Stimulated activated CD8-positive, alpha-beta memory T cell treated with anti-CD3 and anti-CD28 coated beads, Interleukin-4, amount 100 ng/mL, for 24 hours (primary cell): ENCODE results near the gene ZCCHC7.

ENCODE experiments used
- DNase-seq: peaks from one replicate; pipeline ENCODE4 v3.0.0-alpha.2; 2020; ENCODE audit warnings: low read depth

The ZCCHC7 gene

DNA sequence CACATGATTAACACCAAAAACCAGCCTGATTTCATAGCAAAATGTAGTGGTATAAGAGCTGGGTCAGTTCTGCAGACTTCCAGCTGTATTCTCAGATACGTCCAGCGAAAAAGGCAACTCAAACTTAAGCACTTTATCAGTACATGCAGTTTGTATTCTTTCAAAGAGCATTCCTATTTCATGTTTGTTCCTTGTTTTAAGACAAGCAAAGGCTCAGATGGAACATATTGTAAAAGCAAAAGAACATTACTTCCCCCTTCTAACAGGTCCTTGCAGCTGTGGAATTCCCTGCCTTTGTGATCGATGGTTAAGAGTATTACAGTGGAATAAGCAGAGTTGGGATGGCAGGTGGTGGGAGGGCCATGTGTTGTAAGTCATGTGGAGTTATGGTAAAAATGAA, 215.8 kb downstream of the ZCCHC7 start:
- DNase-seq = no peak

- DNase-seq = no peak
These were observed 217.0 kb downstream of the ZCCHC7 start for GRCh38 chr9:37337301-37337890.

- no peak for DNase-seq
These were observed 217.8 kb downstream of the ZCCHC7 start for GRCh38 chr9:37338218-37338617.

DNA sequence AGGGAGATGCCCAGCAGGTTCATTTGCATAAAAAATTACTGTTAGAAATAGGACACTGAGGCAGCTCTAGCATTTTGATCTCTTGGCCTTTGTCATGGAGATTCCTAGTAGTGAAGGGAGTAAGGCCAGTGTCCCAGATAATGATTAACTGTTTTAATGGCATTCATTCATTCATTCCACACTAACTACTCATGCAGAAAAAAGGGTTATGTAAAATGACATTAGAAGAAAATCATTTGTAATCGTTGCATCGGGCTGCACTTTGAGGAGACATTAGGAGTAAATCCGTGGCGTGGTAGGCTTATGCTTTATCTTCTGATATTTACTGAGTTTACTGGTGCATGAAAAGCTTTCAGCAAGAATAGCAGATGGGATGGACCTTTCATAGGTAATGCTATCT, 219.5 kb downstream of the ZCCHC7 start:
- no peak for DNase-seq

DNA sequence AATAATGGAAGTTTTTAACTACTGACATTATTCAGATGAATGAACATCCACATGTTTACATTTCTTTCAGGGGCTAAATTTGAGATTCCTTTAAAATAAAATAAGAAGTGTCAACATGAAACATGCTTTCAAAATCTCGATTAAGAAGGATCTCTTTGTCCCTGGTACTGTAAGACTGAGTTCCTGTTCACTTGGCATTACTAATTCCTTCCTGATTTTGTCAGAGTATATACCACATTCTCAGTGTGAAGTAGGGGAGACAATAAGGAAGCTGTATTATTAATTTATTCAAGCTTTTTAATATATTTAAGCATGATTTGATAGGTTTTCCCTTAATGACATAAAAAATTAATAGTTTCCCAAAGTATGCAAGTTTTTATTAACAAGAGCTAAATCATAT, 220.6 kb downstream of the ZCCHC7 start:
- DNase-seq = no peak

- DNase-seq = no peak
These were observed 221.3 kb downstream of the ZCCHC7 start for GRCh38 chr9:37341704-37342103.

GRCh38 chr9:37342493-37342892, 222.1 kb downstream of the ZCCHC7 start:
- DNase-seq = no peak

DNA sequence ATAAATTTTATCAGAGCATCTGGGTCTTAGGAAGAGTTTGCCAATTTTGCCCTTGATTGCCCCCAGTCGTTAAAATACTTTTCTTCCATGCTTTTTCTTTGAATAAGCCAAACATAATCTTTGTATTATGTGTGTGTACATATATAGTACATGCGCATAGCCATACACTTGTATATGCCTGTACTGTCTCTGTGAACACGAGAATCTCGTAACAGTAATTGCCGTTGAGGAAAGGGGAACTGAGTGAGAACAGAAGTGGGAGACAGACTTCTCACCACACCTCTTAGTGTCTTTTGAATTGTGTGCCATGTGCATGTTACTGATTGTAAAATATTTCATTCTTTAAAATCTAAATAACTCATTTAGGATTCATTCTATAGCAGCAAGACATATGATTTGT, 222.5 kb downstream of the ZCCHC7 start:
- no peak for DNase-seq

DNA sequence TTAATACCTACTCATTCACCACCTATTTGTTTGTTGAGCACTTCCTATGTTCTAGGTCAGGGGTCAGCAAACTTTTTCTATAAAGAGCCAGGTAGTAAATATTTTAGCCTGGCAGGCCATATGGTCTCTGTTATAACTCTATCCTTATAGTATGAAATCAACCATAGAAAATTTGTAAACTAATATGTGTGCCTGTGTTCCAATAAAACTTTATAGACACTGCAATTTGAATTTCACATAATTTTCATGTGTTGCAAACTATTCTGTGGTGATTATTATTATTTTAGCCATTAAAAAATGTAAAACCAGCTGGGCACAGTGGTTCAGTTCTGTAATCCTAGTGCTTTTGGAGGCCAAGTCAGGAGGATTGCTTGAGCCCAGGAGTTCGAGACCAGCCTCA, 223.3 kb downstream of the ZCCHC7 start:
- no peak for DNase-seq

GRCh38 chr9:37345038-37345437, 224.7 kb downstream of the ZCCHC7 start:
- DNase-seq = no peak

DNA sequence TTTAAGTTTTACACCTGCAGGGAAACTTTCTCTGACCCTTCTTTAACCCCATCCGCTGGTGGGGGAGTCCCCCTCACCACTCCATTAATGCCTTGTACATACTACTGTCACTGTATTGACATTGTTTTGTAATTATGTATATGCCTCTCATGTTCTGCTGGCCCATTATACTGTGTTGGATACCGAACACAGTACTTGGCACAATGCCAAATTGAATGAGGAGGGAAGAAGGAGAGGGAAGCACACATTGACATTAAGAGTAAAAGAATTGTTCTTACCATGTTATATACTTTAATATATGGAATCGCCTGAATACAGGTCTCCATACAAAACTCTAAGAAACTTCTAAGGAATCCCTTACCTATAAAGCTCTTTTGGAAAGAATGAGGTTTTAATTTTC, 228.5 kb downstream of the ZCCHC7 start:
- no peak for DNase-seq

DNA sequence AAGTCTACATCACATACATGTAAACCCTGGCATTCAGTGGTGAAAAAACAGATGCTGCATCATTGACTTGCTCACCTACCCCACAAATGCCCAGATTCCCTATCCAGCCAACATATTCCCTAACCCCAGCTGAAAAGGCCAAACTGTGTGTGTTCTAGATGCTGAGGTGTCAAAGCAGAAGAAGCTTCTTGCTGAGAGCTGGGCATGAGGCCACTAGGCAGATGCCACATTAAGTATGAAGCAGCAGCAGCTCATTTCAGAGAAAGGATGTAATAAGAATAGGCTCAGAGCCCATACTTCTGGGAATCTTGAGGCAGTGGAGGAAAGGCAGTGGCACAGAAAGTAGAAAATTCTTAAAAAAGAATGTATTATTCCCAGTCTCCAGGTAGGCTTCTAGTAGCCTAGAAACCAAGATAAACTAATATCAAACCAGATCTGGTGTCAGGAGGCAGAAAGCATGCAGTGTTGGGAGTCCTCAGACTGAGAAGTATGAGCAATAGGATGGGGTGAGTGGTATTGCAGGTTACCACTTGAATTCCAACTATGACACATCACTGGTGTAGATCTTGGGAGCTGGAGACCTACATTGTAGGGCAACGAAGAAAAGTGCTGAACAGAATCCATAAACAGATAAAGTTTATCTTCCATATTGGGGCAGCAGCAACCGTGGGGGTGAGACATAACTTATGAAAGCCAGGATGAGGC, 230.3 kb downstream of the ZCCHC7 start:
- DNase-seq = no peak

DNA sequence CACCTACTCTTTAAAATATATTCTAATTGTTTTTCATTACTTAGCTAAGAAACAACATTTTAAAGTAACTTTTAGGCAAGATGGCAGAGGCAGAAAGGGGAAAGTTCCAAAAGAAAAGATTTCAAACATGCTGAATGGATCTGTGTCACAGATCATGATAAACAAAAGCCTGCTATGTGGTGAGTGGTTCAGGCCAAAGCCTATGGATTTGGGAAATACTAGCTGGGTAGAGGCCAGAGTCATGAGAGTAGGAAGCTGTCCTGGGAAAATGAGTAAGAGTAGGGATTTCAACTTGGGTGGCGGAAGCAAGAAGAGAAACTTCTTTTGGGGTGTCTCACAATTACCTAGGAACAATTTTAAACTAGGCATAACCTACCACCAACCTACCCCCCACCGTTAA, 233.4 kb downstream of the ZCCHC7 start:
- DNase-seq = no peak

DNA sequence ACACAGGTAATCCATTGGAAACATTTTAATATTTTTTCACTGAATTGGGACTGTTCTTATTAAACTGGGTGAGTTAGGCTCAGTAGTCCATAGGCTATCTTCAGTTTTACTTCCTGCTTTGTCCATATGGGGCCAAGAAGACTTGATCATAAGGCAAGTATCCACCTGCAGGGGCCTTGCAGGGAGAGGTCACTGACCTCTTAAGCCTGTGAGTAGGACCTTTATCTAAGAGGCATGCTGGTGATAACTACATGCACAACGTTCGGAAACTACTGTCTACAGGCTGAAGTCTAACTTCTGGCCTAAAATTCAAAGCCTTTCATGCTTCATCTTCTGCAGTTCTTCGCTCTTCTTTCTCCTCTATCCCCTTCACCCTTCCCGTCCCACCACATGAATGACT, 242.1 kb downstream of the ZCCHC7 start:
- DNase-seq = no peak

GRCh38 chr9:37363124-37363523, 242.8 kb downstream of the ZCCHC7 start:
- no peak for DNase-seq

- no peak for DNase-seq
These were observed 243.8 kb downstream of the ZCCHC7 start for GRCh38 chr9:37364136-37364535.

DNA sequence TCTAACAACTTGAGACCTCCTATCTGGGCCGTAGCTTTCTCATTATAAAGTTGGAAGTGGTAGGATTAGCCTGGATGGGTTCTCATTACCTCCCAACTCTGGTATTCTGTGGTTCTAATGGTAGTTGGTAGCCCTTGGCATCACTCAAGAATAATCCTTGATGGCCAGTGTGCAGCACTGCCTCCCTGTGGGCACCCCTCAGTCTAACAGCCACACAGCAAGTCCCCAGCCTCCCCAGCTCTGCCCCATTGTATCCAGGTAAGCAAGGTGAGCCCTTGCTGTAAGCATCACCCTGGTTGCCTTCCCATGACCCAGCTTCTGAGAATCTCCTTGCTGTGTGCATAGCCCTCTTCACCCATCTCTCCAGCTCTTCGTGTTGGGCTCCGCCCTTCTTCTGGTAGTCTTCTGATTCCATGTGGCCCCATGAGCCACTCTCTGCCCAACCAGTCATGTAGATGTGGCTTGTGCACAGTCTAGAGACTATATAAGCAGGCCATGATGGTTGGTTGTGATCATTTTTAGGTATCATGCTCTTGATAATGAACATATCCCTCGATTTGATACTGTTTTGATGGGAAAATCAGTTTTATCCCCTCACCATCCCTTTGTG, 244.5 kb downstream of the ZCCHC7 start:
- DNase-seq = no peak

- DNase-seq = no peak
These were observed 249.3 kb downstream of the ZCCHC7 start for GRCh38 chr9:37369671-37370070.

DNA sequence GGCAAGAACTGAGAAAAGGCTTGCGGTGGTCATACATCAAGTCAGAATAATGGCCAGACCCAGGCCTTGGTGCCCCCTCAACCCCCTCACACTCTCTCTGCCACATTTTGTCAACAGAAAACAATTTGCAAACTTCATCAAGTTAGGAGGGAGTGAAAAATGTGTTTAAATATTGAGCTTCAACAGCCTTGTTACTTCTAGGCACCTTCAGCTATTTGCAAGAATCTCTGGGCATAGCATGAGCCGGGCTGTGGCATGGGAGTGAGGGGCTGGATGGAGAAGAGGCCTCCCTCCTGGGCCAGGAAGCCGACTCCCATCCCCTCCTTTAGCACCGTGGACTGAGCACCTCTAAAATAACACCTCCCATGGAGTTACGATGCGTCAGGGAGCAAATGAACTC, 249.9 kb downstream of the ZCCHC7 start:
- DNase-seq = no peak

DNA sequence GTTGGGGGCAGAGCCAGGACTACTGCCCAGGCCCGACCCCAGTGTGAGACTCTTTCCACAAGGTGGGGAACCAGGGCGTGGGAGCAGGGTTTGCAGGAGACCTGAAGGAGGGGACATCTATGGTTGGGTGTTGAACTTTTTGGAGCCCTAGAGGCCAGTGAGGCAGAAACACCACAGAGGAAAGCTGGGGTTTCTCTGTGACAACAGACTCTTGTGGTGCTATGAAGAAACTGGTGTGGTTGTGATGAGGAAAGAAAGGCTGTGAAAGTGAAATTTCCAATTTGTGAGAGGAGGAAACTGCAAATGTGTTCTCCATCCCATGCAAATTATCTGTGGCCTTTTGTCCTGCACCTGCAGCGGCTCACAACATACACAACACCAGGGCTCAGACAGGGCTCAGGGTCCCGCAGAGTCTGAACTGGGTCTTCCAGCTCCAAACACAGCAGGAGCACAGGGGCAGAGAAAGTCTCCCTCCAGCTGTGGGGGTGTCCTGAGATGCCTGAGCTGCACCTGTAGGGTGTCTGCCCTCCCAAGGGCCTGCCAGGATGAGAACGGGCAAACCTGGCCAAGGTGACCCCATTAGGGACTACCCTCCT, 250.7 kb downstream of the ZCCHC7 start:
- DNase-seq = no peak

DNA sequence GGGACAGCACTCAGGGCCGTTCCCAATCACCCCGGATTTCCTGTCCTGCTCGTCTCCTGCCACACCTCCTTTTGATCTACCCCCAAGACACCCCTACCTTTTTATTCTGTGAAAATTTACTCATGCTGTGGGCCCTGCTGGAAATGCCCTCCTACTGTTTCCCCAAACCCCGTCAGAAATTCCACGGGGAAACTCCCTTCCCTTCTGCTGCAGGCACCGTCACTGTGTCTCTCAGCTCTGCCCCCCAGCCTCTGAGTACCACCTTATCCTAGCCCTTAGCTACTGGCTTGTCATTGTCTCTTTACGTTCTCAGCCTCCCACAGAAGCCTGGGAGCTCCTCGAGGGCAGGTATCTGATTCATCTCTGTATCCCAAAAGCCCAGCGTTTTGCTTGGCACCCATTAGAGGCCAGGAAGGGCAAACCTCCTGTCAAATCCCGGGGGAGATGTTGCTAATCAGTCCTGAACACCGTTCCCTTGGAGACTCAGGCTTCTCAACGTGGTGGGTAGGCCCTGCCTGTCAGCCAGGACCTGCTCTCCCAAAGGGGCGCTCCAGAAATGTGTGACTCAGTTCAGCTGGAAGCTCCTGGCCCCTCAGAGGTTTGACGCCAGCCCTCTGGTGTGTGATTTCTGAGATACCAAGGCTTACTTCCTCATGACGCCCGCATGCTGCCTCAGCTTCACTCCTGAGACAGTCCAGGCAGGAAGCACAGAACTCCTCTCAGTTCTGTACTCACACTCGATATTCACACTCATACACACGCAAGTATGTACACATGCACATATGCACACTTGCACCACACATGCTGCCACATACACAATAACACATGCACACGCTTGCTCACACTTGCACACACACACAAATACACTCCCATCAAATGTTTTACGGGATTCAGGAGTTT, 251.4 kb downstream of the ZCCHC7 start:
- DNase-seq = no peak

DNA sequence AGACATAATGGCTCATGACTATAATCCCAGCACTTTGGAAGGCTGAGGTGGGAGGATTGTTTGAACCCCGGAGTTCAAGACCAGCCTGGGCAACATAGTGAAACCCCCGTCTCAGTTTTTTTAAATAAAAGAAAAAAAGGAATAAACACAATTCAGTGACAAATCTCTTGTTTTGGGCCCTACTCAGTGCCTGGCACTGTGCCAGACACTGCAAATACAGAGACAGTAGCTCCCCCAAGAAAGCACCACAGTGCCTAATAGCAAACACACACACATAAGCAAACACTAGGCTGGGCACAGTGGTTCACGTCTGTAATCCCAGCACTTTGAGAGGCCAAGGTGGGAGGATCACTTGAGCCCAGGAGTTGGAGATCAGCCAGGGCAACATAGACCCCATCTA, 252.5 kb downstream of the ZCCHC7 start:
- DNase-seq = no peak
